ENCODE measurements around the gene CNTNAP5.

CNTNAP5 gene

DNA sequence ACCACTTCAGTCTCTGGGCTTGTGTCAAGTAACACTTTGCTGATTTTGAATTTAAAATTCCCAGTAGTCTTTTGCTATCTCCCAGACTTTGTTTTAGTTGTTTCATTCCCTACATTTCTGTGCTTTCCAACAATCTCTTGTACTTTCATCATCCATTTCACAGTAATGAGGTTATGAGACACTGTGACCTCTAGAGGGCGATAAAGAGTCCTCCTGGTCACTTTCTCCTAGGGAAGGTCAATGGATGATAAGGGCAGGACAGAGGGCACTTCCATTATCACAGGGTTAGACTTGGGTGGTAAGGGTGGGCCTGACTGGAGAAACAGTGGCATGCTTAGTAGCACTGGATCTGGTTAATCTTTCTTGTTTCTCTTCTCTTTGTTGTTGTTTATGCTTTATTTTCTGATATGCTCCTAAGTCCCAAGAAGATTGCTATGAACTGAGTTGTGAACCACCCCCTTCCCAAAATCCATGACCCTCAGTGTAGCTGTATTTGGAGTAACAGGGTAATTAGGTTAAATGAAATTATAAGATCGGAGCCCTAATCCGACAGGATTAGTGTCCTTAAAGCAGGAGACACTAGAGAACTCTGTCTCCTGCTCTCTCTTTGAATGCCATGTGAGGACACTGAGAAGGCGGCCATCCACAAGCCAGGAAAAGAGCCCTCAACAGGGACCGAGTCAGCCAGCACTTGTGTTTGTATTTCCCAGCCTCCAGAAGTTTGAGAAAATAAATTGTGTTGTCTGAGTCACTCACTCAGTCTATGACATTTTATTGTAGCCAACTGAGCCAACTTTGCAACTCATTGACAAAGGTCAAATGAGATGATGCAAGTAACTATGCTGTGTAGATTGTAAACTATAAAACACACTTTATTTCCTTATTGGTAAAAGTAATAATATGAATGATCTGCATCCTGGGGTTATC lies 779.2 kb downstream of the CNTNAP5 start:
- DNase-seq (ENCODE audit: low read depth, low spot score): peak; percentile 17

DNA sequence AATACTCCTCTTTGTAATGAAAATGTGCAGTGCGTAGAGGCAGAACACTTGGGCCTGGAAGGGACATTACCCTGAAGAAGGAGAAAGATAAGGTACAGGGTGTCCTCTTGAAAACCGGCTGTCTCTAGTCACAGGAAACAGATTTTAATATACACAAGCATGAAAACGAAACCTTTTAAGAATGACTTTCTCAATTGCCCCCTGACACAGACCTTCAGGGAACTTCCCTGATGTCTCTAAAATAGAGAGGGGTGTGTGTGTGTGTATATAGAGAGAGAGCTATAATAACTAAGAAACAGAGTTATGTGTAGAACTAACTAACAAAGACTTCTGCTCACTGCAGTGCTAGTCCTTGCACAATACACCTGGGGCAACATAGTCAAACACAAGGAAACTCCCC lies 780.0 kb downstream of the CNTNAP5 start:
- no peak for DNase-seq (ENCODE audit: low read depth, low spot score)

DNA sequence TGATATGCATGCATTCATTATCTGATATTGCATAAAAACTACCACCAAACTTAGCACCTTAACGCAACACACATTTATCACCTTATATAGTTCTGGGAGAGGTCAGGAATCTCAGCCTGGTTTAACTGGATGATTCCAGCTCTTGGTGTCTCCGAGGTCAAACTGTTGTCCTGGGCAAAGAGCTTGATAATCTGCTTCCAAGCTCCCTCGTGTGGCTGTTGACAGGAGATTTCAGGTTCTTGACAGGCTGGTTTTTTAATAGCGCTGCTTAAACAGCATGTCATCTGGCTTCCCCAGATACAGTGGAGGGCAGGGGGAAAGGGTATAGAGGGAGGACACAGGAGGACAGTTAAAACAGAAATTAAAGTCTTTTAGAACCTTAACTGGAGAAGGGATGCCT lies 785.0 kb downstream of the CNTNAP5 start:
- DNase-seq (ENCODE audit: low read depth, low spot score): peak; percentile 68

DNA sequence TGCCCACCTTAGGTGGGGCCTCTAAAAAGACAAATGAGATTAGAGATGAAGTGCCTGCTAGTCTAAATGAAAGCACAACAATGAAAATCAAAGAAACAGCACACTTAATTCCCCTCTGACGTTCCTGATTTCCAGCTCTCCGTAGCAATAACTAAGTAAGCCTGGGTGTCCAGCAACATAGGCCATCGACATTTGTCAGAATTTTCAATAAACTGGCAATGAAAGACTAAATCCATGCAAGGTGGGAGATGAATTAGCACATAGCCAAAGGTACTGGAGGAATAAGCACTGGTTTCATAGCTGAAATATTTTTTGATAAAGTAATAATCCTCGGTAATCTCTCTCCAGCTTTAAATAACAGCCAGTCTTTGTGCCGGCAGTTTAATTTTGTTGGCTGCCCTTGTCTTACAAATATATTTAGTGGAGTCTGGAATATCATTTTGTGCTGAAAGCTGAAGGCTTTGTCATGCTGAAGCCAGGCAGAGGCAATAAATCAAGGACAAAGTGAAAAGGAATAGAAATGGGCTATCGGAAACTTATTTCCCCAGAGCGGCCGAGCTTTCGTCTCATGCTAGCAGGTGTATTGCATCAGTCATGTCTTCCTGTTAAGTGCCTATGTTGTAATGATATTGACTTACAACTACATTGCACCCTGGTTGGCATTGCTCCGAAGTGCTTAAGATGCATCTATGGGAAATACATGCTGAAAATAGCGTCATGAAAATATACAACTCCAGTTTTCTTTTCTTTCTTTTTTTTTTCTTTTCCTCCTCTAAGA lies 790.1 kb downstream of the CNTNAP5 start:
- no peak for DNase-seq (ENCODE audit: low read depth, low spot score)

DNA sequence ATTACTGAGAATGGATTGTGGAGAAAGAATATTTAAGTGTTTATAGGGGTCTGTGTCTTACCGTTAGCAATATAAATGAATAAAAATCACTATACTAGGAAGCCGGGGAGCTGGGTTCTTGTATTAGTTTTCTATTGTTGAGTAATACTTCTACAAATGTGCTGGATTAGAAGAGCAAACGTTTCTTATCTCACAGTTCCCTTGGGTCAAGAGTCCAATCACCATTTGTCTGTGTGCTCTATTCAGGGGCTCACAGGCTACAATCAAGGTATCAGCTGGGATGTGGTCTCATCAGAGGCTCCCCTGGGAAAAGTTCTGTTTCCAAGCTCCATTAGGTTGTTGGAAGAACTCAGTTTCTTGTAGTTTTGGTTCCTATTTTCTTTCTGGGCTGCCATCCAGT lies 790.9 kb downstream of the CNTNAP5 start:
- no peak for DNase-seq (ENCODE audit: low read depth, low spot score)

DNA sequence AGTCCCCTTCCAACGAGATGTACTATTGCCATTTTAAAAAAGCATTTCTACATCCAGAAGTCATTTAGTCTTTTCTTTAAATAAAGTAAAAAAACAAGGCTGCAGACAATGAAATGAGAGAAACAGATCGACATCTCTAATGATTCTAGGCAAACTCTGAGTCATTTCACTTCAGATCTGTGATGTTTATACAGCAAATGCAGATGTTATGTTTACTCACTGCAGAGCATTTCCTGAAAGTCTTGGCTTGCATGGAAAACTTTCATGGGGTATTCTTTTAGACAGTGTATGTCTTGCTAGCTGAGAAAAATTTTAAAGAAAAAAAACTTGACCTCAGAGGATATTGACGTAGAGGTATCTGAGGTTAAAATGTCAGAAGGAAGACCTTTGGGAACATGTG lies 797.4 kb downstream of the CNTNAP5 start:
- DNase-seq (ENCODE audit: low read depth, low spot score): no peak

DNA sequence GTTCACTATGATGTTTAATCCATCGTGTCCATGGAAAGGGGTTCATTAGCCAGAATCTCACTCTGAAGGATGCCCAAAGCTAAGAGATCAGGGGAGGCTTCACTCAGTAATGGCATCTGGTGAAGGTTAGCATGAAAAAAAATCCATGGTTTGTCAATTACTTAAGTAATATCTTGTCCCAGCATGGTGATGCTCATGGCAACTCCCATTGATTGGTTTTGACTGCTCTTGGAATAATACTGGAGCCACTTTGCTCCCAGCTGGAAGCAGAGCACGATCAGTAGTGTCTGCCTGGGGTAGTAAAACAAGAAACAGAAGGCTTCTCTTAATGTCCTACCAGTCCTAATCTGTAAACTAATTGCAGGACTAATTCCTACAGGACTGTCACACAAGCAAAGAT lies 799.4 kb downstream of the CNTNAP5 start:
- no peak for DNase-seq (ENCODE audit: low read depth, low spot score)

DNA sequence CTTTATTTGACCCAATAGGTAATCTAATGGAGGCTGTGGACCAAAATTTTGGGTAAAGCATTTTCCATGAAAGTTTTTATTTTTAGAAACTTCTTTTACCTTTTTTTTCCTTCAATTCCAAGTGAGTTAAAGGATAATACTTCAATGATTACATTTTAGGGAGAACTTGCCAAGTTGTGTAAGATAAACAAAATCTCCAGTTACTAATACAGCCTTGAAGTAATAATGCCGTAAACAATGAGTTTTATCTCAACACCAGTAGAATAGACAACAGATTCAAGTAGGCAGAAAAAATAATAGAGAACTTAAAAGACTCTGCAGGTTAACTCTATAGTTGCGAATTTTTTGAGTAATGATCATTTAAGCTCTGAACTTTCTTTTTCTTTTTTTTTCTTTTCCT lies 807.4 kb downstream of the CNTNAP5 start:
- no peak for DNase-seq (ENCODE audit: low read depth, low spot score)

DNA sequence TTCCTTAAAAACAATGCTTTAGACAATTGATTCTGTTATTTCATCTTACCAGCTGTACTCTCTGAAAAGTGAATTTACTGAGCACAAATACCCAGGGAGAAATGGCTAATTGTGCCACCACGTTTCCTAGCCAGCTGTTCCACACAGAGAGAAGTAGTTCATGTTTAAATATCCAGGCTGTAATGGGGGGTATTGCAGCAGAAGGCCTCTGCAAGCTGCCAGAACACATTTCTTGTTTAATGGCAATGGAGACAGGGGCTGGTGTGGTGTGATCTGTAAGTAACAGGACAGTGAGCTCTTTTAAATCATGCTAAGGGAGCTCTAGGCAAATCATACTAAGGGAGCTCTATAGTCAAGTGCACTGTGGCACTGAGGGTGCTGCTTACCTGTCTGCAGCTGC lies 809.2 kb downstream of the CNTNAP5 start:
- DNase-seq (ENCODE audit: low read depth, low spot score): no peak

DNA sequence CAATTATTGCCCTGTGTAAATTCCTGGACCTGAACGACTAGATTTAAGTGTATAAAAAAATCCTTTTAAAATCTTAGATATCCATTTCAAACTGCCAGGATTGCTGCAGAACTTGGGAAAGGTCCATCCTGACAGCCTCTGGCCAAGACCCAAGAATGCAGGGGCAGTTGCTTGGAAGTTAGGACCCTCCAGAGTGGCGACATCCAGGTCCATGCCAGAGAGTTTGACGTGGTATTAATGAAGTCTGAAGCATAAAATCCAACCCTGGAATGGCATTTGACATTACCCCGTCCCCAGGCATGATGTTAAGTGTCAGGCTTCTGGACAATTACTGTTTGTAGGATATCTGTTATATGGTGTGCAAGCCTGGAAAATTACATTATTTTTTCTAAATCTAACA lies 810.2 kb downstream of the CNTNAP5 start:
- no peak for DNase-seq (ENCODE audit: low read depth, low spot score)

DNA sequence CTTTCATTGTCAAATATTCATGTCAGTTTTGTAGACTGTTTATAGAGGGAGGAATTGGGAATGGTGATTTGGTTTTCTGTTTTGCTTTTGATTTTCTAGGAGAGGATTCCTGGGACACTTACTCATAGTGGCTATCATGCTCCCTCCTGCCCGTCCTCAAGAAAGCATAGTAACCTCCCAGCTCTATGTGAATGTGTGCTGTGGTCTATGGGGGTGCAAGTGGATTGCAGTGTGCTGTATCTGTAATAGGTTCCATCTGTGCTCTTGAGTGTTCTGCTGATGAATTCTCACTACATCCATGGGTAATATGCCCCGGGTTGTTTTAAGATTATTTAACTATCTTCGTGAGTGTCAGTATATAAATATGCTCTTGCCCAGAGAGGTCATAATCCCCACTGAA lies 811.3 kb downstream of the CNTNAP5 start:
- no peak for DNase-seq (ENCODE audit: low read depth, low spot score)

DNA sequence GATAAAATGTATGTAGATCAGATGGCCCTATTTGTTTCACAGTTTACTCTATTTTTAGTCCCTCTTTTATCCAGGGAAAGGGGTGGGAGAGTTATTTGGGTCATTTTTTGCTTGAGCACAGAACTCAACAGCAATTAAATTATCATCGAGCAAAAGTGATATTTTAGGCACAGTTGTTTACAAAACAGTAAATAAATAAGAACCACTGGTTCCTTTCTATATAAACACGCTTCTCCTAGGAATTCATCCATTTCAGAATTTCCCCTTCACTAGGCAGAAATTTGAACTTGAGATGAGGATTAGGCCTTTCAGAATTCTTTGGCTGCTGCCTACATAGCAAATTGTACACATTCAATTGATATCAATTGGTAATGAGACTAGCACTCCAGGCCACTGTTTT lies 812.4 kb downstream of the CNTNAP5 start:
- no peak for DNase-seq (ENCODE audit: low read depth, low spot score)

DNA sequence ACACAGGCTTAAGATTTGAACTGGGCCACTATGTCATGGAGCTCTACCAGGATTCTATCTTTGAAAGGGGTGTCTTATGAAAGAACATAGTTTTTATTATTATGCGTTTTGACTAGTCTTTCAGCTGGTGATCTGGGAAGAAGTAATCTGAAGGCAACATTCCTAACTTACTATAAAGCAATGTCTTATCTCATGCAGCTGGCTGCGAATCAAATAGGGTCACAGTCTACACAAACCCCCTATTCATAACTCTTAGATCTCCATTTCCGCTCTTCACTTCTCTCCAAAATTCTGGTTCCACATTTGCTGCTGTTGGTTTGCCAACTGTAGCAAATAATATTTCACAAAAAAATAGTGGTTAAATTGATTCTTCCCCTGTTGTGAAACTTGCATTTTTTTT lies 813.3 kb downstream of the CNTNAP5 start:
- no peak for DNase-seq (ENCODE audit: low read depth, low spot score)

DNA sequence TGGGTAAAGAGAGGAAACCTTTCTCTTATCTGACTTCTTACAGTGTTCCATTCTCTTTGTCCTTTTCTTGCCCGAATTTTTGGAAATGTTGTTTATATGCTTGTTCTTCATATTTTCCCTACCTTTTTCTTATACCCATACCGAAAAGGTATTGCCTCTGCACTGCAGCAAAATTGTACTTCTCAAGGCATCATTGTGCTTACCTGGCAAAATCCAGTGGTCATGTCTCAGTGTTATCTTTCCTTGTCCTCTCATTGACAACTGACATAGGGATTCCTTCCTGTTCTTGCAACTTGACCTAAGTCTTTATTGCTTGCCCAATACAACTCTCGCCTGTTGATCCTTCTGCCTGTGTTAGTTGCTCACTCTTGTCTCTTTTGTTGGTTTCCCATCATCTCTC lies 842.2 kb downstream of the CNTNAP5 start:
- DNase-seq (ENCODE audit: low read depth, low spot score): no peak

DNA sequence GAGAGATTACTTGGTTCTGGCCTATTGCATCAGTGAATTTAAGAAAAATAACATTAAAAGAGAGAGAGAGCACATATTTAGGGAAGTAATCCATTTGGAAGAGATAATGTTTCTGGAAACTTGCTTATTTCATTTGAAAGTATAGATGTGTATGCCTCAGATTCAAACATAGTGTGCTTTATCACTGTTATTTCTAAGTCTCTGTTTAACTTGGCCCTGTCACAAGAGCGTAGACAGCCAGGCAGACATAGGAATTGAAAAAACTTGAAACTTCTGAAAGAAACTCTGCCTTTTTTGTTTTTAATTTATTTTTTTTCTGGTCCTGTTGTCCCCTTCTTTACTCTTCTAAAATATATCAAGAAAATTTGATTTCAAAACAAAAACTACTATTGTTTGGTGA lies 849.1 kb downstream of the CNTNAP5 start:
- no peak for DNase-seq (ENCODE audit: low read depth, low spot score)

DNA sequence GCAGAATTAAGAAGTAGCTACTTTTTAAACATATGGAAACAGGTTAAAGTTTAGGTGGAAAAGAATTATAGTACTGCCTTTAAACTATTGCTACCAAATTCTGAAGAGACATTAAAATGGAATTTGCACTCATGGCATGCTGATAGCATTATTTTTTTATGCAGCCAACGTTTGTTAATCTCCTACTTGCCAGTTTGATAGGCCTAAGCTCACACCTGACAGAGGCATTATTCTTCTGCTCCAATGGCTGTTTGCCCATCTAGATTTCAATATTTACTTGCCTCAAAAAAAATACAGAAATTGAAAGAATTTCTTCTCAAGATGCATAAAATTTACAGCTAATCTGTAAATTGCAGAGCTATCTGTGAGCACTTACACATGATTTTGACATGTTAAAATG lies 849.6 kb downstream of the CNTNAP5 start:
- no peak for DNase-seq (ENCODE audit: low read depth, low spot score)

DNA sequence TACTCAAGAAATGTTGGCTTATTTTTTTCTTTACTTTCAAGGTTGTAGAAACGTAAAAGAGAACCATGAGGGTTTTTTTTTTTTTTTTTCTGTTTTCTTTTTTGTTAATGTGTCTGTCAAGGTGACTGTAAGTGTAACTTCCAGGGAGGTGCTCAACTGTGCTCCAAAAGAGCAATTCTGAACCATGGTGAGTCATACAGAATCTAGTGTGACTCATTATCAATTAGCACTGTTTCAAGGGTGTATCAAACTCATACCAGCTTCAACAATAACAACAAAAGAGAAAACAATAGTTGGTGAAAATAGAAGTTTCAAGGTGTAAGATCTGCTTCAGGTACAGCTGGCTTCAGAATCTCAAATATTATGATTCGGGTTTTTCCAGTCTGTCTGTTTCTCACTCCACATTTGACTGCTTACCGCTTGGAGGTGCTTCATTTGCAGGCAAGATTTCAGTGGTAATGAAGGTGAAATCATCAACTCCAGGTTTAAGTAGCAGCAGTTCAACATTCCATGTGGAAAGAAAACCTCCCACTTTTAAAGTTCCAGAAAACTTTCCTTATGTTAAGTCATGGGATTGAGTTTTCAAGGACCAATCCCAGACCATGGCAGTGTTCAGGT lies 850.6 kb downstream of the CNTNAP5 start:
- DNase-seq (ENCODE audit: low read depth, low spot score): no peak

DNA sequence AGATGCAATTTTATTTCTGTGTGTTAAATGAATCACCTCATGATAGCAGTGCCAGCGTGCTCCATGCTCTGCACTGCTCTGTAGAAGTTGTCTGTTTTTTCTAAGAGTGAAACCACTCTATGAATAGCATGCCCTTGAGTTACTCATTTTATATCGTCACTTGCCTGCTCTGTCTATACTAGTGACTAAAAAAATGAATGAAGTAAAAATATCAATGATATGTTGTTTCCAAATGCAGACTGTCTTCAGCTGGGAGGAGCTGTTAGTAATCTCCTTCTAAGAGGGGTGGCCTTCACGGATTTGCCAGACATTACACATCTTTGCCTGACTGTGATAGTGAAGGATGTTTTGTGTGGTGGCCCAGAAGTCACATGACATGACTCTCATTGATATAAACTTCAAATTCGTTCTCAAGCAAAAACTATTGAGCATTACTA lies 852.1 kb downstream of the CNTNAP5 start:
- DNase-seq (ENCODE audit: low read depth, low spot score): no peak

DNA sequence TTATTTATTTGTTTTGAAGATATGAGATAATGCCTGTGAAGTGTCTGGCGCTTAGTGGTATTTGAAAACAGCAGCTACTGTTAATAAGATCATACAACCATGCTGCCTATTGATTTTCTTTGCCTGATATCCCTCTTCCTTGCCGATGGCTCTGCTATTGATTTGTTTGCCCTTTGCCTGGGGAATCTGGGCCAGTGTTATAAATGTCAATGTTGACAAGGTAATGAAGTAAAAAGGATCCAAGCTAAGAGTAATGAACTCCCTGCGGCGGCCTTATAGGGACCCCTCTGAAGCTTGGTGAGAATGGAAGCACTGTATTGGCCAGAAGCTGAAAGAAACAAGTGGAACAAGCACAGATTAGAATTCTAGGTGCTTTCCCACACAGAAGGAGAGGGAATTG lies 854.6 kb downstream of the CNTNAP5 start:
- no peak for DNase-seq (ENCODE audit: low read depth, low spot score)

DNA sequence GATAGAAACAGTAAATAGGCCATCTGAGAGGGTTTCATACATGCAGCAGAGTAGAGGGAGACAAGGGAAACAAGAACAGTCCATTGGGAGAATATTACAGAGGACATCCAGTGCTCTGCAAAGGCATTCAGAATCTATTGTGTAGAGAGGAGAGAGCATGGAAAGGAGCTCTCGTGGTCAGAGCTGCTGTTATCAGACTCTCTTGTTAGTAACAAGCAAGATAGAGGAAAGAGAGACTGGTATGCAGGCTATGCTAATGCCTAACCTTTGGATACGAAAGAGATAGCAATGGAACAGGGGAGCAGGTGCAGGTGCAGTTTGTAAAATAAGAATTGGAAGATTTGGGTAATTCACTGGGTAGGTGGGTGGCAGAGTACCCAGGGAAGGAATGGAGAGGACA lies 855.9 kb downstream of the CNTNAP5 start:
- DNase-seq (ENCODE audit: low read depth, low spot score): no peak

DNA sequence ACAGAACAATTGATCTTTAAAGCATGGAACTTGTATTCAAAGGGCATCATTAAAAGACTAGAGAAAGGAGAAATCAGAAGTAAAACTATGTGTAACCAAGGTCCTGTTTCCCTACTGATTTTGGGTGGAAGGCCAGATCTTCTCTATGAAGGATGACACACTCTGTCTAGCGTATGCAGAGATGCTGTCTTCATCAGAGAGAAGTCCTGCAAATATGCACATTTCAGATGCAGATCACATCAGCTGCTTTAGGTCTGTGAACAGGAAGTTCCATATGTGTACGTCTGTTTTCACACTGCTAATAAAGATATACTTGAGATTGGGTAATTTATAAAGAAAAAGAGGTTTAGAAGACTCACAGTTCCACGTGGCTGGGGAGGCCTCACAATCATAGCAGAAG lies 857.3 kb downstream of the CNTNAP5 start:
- no peak for DNase-seq (ENCODE audit: low read depth, low spot score)

DNA sequence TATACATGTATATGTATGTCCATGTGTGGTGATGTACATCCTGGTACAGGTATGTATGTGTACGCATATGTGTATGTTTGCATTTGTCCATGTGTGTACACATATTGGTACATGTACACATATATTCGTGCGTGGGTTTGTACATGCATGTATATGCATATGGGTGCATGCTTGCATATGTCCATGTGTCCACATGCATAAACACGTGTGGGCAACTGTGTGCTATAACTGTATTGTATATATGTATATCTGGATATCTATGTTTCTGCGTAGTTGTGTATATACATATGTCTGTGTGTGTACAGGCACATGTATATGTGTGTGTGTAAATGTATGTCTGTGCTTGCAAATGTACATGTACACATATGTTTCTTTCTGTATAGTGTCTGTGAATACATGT lies 858.5 kb downstream of the CNTNAP5 start:
- no peak for DNase-seq (ENCODE audit: low read depth, low spot score)

DNA sequence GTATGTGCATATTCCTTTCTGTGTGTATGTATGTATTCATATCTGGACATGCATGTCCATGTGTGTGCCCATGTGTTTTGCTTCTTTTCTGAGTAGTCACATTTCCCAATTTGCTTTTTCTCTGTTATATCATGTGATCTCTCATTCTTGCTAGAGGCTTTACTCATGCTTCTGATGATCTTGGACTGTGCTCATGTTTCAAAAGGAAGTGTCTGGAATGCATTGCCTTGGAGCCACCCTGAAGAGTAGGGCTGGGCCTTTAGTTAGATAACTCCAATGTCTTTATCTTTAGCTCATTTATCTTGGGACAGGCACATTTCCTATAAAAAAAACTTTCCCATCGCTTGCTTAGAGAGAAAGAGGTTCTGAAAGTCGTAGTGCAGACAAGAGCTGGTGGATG lies 859.2 kb downstream of the CNTNAP5 start:
- DNase-seq (ENCODE audit: low read depth, low spot score): no peak
